ENCODE data around the gene MC1R. TPM values are rescaled to one million over a fixed set of nuclear protein-coding genes. Genes with fewer than 3 reads are reported as not detected.

MC1R gene
- polyA plus RNA-seq, 2 of the 4 experiments (the other 2 are of a cell fraction), result 7.4 to 8.0 TPM

GRCh38 chr16:89956505-89957215 lies 38.0 kb downstream of the MC1R start:
- 92% methylated on average over 11 of the region's 15 CpGs for WGBS (ENCODE audit: missing lambda C conversion rate)
- POLR2A ChIA-PET, result no interaction called here
- no peak for TF ChIP-seq CBX2 (IDR thresholded peaks at IDR 0.05; ENCODE audit: borderline replicate concordance, low read depth)
- TF ChIP-seq CBX8 (IDR thresholded peaks at IDR 0.05), result no peak
- TF ChIP-seq POLR2A (IDR thresholded peaks at IDR 0.05; ENCODE audit: low read length), result no peak
- no peak for TF ChIP-seq E2F6 (IDR thresholded peaks at IDR 0.05; ENCODE audit: borderline replicate concordance, low read depth)
- no peak for TF ChIP-seq HES2 (IDR thresholded peaks at IDR 0.05)
- TF ChIP-seq SREBF2 (IDR thresholded peaks at IDR 0.05), result no peak
- TF ChIP-seq JUNB (IDR thresholded peaks at IDR 0.05), result no peak
- no peak for TF ChIP-seq RNF2 (IDR thresholded peaks at IDR 0.05; ENCODE audit: borderline replicate concordance, low read depth)

GRCh38 chr16:89957216-89957785 lies 38.6 kb downstream of the MC1R start:
- 86% methylated on average over 20 of the region's 23 CpGs for WGBS (ENCODE audit: missing lambda C conversion rate)
- ChIA-PET CTCF (interaction anchor here (1.3 to 2.1 kb wide), 2 partner anchors 9 to 96 kb away, joined by 3 to 7 read pairs; no protein-coding TSS in a partner anchor), POLR2A (no interaction called here)
- TF ChIP-seq ATOH8 (CRISPR knock-in tag; IDR thresholded peaks at IDR 0.05; ENCODE audit: low read depth) (no peak), REST (IDR thresholded peaks at IDR 0.05) (no peak), HOXA7 (CRISPR knock-in tag; IDR thresholded peaks at IDR 0.05) (no peak), HDAC2 (IDR thresholded peaks at IDR 0.05) (no peak), HOXB13 (CRISPR knock-in tag; IDR thresholded peaks at IDR 0.05; ENCODE audit: low read depth) (no peak), RNF2 (IDR thresholded peaks at IDR 0.05; ENCODE audit: borderline replicate concordance, low read depth) (no peak), ELK1 (IDR thresholded peaks at IDR 0.05; ENCODE audit: low read depth, low read length) (no peak), CEBPB (IDR thresholded peaks at IDR 0.05) (no peak)
- no peak overlapping the region for H3K4me3 ChIP-seq
- H3K27ac ChIP-seq, result no peak overlapping the region
- H3K4me2 ChIP-seq, result no peak overlapping the region
- FAIRE-seq, result no peak
- DNase-seq (ENCODE audit: low read depth in 1 of 2, low spot score in 1 of 2), result no peak
- ATAC-seq, result no peak
- no peaks in the 10 kb centered on the region for H3K4me1 ChIP-seq
- H3K9me3 ChIP-seq, result no peaks in the 10 kb centered on the region

More at GRCh38 chr16:89956505-89957215, 38.0 kb downstream of the MC1R start:
- CTCF ChIA-PET, result interaction anchor here (1.3 to 2.1 kb wide), 2 partner anchors 10 to 96 kb away, joined by 3 to 7 read pairs; no protein-coding TSS in a partner anchor
- H3K9me3 ChIP-seq, result no peaks in the 10 kb centered on the region
- H3K4me3 ChIP-seq, result no peak overlapping the region
- no peak for ATAC-seq
- FAIRE-seq, result no peak
- DNase-seq (ENCODE audit: low read depth in 1 of 2, low spot score in 1 of 2), result no peak
- H3K27ac ChIP-seq, result no peak overlapping the region
- H3K4me2 ChIP-seq, result no peak overlapping the region
- no peaks in the 10 kb centered on the region for H3K4me1 ChIP-seq

Data from A549 (cell line).